AG20443 (cell line): ENCODE measurements around the gene CNNM2.

Experiments used
- DNase-seq: peaks from one replicate; pipeline ENCODE4 v3.0.0; 2012; ENCODE audit warnings: low spot score, mixed read lengths

CNNM2 gene

DNA sequence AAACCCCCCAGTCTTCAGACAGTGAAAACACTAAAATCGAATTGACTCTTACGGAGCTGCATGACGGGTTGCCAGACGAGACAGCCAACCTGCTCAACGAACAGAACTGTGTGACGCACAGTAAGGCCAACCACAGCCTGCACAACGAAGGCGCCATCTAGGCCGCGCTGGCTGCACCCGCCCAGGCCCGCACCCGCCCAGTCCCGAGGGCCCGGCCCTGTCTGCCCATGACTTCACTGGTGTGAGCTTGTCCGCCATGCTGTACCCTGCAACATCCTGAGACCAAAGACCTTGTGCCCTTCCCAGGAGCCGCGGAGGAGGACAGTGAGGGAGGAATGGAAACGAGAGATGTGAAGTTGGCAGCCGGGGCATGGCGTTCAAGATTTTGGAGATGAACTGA is 158.9 kb downstream of the CNNM2 start:
- no peak for DNase-seq

DNA sequence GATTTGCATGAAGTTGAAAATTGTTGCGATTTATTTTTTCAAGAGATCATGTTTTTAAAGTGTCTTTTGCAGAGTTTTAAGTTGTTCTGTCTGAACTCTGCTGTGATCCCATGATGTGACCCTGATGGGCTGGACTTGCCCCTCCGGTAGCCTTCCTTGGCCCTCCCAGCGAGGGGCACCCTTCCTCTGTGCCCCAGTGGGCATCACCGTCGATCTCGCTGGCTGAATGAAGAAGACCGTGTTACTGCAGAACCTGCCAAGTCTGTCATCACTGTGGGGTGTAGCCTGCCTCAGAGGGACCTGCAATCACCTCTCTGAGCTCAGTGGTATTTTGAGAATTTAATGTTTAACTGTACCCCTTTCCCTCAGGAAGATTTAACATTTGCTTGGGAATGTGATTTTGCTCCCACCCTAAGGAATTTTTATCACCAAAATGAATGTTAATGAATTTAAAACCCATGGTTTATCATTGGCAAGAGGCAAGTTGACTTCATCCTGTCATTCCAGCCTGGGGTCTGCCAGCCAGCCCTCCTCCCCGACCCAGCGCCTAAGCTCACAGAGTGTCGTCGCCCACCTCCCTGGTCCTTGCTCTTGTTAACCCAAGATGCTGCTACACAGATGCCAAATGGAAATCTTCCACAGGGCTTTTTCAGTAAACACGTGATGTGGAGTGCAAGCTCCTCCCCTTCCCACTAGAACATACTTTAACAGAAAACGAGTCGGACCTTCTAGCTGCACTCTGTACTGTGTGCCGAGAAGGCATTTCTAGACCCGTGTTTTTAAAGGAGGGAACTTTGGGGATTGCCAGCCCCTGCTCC is 159.6 kb downstream of the CNNM2 start:
- DNase-seq, result no peak

DNA sequence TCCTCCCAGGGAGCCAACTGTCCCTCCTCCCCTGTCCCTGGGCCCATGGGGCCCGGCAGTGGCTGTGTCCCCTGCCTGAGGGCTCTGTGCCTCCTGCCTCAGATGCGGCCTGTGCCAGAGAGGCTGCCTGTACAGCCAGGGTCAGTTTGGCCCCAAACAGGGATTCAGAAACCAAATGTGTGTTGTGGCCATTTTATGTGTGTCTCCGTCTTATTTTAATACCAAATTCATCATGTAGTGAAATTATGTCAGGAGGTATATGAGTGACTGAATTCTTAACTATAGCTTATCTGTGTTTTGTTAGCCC is 160.2 kb downstream of the CNNM2 start:
- DNase-seq, result no peak

DNA sequence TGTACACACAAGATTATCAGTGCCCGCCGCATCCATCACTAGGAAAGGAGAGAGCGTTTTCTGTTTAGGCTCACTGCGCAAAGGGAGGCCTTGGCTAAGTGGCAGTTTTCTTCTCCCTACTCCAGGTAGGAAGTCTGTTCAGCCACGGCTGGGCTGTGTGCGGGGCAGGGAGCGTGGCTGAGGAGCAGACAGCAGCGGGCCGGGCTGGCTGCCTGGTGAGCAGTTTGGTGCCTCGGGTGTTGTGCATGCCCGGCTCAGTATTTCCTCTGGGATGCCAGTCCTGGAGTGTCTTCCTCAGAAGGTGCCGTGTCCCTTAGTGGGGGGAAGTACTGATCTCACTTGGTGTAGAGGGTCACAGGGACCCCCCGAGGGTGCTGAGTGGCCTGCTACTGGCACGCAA is 160.6 kb downstream of the CNNM2 start:
- DNase-seq, result no peak

DNA sequence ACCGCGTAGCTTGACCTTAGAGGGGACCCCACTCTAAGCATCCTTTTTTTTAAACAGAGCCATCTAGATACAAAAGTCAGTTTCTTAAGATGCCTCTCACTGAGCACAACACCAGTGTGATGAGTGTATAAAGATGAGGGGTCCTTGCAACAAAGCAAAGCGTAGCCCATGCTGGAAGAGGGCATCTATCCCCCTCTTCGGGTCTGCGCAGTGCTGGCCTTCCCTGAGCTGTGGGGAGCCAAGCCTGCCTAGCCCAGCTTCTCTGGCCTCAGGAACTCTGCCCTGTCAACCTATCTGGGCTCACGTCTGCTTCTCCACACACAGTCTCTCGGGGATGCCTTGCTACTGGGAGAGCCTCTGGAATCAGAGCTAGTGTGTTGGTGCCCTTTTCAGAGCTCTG is 161.0 kb downstream of the CNNM2 start:
- DNase-seq, result no peak

DNA sequence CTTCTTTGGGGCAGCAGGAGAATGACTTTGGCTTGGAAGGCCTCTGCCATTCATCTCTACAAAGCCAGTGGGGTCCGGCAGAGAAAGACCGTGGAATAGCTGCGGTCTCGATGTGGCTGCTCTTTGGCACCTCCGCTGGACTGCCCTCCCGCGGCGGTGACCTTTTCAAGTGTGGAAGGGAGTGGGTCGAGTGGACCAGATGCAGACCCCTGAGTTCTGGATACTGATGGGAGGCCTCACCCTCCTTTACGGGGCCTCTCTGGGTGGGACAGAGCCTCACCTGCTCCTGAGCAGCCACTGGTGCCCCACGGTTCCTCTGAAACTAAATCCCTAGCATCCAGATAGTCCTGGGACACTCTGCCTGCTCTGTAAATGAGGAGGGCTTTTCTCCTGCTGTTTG is 161.9 kb downstream of the CNNM2 start:
- DNase-seq, result no peak

DNA sequence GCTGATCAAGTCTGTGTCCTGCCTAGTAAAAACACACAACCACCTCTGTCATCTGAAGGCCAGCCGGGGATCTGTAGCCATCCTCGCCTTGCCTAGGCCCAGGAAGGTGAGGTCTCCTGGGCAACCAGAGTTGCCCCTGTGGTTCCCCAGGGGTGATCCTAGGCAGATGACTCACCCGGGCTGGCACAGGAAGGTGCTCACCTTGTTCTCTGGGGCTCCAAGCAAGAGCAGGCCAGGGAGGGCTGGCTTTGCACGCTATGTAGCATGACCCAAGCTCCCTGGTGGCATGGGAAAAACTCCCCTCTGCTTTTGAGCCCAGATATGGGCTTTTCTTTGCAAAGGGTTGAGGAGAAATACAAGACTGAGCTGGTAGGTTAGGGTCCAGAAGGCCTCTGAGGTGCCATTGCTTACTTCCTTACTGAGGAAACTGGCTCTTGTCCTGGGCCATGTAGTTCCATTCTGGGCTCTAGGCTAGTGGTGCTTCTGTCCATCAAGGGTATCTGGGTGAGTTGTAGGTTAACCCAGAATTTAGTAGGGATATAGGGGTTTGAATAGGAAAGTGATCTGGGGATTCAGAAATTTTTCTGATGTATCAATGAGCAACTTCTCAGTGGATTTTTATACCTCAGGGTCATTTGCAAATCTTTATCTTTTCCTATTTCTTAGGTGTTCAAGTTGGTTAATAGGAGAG is 162.9 kb downstream of the CNNM2 start:
- DNase-seq, result peak; percentile 15

DNA sequence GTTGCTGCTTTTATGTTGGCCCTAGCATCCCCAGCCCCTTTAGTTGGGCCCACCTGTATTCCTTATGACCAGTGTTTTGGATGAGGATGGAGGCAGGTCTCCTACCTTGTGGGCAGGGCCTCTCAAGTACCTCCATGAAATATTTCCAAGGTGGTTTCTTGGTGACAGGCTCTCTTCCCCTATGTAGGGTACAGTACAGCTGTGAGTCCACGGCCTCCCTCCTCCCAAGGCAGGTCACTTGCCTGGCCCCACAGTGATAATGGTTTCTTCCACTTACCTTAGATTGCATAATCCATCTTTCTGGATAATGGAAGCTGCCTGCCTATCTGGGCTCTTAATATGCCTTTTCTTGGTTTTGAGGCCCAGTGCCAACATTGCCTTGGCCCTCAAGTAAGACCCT is 164.6 kb downstream of the CNNM2 start:
- no peak for DNase-seq

DNA sequence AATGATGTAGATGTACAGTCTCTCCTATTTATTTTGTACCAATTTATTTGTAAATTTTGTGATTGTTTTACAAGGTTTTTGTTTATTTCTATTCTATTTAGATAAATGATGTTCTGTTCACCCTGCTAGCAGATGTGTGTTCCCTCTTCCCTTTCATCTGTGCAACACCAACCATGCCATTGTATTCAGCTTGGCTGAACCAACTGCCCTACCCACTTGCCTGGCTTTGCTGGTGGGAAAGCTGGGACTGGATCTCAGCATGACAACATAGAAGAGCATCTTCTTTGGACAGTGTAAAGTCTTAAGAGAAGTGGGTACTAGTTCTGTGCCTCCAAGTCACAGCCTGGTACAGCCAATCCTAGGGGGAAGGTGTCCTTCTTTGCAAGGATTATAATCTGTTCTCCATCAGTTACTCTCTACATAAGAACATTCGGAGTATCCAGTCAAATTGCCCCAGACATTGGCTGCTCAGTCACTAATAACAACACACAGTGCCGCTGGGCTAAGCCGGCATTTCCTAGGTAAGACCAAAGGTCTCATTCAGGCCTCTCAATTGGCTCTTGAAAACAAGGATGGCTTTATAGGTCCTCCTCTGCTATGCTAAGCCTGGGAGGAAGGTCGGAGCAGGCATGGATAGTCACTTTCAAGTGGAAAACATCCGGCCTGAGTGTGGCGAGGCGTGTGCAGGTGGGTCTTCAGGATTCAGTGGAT is 165.3 kb downstream of the CNNM2 start:
- DNase-seq, result no peak

DNA sequence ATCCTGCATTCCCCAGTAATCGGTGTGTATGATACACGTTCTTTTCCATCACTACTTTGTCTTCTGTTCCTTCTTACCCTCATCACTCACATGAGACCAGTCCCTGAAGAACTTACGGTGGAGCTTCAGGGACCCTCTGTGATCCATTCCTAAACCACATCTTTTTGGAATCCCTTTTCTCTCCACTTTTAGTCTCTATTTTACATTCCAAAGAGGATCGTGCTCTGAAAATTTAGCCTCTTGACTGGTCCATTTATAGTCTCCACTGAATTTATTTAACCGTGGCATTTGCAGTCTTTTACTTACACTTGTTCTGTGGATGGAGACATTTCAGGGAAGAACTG is 165.9 kb downstream of the CNNM2 start:
- no peak for DNase-seq

DNA sequence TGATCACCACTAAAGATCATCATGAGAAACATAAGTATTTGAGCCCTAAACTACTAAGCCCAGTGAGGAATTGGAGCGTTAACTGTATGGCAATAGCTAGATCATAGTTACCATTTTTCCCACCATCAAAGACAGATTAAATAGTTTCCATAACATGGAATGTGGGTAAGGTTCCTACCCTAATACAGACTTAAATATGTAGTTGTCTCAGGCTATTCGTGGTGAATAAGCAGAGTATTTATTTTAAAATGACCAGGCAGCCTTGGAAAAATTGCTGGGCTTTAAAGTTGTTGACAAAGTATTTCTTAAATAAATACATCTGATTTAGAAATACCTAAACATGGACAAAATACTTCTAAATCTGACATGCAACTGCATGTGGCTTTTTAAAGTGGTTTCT is 168.2 kb downstream of the CNNM2 start:
- no peak for DNase-seq

DNA sequence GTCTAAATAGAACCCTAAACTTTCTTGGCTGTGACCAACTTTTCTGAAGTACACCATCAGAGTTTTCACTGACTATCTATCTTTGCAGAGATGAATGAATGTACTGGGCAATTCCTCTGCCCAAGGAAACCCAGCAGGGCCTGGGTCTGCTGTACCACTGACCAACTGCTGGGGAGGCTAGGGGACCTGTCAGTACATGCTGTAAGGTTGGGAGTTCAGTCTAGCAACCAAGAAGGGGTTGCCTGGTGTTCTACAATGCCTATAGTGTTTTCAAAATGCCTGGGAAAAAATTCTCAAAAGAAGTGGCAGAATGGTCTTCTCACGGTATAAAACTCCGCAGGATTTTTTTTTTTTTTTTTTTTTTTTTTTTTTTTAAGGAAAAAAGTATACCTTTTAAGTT is 168.7 kb downstream of the CNNM2 start:
- no peak for DNase-seq

DNA sequence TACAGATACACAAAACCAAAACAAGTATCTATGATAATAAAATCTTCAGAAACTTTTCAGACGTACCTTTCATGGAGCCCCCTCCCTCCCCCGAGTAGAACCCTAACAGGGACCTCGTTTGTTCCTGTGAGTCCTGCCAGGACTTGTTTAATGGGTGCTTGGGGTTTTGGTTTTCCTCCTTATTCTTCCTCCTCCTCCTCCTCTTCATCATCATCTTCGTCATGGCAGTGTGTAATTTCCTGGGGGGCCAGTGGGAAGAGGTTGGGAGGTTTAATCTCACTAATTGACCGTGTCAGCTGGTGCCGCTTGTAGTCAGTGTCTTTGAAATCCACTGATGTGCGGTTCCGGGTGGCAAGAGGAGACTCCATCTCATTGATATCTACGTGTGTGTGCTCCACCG is 171.4 kb downstream of the CNNM2 start:
- no peak for DNase-seq

DNA sequence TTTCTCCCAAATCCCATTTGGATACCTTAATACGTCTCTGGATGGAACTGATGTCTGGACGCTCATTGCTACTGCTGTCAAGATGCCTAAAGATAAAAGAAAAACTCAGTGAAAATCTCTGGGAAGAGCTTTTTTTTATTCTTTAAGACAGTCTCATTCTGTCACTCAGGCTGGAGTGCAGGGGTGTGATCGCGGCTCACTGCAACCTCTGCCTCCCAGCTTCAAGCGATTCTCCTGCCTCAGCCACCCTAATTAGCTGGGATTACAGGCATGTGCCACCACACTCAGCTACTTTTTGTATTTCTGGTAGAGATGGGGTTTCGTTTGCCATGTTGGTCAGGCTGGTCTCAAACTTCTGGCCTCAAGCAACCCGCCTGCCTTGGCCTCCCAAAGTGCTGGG is 172.8 kb downstream of the CNNM2 start:
- DNase-seq, result no peak

DNA sequence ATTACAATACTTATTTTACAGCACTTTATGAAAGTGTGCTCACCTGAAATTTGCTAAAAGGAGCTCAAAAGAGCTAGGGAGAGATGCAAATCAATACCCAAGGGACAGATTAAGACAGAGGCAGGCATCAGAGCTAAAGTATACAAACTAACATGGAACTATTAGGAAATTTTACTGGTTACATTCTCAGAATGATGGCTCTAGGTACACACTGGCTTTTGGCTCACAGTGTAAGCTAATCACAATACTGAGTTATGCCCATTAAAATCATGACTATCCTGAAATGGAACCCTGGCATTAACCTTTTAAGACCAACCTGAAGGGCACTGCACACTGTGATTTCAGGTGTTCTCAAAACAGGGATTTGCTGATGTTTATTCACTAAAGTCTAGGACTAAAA is 176.9 kb downstream of the CNNM2 start:
- no peak for DNase-seq

DNA sequence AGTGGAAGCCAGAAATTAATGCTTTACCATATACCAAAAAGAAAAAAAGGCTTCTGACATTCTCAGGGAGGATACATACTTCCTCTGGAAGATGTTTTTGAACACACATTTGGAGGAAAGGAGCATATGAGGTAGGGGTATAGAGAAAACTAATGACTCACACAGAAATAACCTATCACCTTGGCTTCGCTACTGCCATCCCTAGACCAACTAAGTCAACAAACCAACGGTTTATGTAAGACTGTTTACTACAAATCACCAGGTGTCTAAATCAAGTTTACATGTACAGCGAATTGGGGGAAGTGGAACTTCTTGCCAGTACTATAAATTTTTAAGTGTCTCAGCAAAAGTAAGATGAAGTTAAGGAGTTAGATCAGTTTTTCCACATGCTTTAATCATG is 178.0 kb downstream of the CNNM2 start:
- DNase-seq, result no peak

DNA sequence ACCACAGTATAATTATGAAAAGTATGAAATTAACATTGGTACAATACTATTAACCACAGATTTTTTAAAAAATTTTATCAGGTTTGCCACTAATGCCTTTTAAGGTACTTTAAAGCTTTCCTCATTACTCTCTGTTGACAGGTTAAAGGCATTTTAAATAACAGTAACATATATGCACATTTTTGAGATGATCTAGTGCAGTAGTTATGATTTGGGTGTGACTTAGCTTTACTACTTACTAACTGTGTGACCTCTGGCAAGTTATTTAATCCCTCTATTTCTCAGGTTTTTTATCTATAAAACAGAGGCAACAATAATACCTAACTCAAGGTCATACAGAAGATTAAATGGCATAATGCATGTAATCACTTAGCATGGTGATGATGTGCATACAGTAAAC is 180.1 kb downstream of the CNNM2 start:
- DNase-seq, result no peak

DNA sequence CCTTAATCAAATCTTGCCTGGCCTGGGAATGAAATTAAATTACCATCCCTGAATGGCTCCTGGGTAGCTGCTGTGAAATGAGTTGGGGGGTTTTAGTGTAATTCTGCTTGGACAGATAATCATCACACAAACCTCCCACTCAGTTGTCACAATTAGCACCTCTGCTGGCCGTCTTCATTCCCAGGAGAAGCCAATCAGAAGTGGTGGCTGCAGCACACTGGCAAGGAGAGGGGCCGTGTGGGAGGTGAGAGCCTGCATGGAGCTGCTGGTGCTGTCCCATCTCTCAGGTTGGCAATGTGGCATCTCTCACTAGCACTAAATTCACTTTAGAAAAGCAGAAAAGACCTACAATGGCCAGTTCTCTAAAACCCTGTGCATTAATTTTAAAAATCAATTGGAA is 182.5 kb downstream of the CNNM2 start:
- DNase-seq, result no peak

DNA sequence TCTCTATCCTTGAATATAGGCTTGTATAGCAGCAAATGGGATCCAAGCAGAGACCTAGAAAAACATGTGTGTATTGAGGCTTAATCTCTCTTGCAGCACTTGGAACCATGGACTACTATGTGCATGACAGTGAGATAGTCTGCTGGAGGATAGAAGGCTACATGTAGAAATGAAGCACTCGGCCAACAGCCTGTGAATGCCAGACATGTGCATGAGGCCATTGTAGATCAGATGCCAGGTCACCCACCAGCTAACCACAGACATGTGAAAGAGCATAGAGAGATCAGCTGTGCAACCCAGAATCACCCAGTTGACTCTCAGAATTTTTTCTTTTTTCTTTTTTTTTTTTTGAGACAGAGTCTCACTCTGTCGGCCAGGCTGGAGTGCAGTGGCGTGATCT is 184.1 kb downstream of the CNNM2 start:
- DNase-seq, result peak; percentile 32

DNA sequence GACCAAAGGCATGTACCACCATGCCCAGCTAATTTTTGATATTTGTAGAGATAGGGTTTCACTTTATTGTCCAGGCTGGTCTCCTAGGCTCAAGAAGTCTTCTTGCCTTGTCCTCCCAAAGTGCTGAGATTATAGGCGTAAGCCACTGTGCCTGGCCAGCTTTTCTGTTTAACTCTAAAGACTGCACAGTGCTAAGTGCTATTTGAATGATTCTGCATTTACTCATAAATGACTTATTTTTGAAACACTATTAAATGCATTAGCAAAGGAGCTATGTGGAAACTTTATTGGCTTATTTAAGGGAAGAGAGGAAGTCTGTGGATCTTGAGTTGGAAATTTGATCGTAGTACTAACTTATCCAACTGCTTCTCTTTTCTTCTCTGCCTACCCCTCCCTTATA is 185.9 kb downstream of the CNNM2 start:
- no peak for DNase-seq

DNA sequence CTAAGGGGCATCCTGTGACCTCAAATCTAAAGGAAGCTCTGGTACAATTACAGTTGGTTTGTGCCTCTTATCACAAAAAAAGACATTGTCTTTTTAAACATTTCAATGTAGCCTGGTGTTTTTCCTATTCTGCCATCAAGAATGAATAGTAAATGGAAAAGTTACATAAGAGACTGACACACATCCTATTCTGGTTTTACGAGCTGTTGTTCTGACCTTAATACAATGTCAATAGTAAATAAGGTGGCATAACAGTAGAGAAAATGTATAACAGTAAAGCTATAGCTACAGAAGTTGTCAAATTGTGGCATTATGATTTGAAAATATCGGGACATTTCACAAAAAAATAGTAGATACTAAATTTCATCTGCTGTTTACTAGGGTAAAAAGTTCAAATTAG is 186.6 kb downstream of the CNNM2 start:
- DNase-seq, result no peak

DNA sequence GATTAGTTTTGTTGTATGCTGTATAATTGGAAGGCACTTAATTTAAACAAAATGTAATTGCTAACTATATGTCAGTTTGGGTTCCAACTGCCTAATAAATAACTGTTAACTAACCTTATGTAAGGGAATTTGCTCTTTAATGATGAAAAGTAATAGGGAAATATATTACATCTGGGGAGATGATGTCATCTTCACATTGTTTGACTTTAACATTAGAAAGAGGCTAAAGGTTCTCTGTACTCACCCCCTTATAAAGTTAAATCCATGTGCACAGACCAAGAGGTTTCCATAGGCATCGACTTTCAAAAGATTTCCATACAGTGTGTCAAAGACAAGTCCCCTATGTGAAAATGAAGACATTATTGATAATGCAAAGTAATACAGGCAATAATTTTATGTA is 187.4 kb downstream of the CNNM2 start:
- DNase-seq, result no peak

DNA sequence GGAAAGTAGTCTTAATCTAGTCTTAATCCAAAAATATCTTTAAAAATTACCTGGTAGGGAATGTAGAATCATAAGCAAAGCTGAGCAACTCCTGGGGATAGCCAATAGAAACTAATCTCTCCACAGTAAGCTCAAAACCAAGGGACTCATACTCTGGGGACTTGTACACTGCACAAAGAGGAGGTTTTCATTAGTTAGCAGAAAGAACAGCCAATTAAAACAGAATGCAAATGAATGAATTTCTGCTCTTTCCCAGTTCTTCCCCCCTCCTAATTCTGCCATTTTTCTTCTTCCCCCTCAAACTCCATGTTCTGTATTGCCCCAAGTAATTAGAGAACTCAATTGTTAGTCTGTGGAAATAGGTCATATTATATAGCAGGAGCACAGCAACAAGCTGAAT is 188.4 kb downstream of the CNNM2 start:
- DNase-seq, result no peak

DNA sequence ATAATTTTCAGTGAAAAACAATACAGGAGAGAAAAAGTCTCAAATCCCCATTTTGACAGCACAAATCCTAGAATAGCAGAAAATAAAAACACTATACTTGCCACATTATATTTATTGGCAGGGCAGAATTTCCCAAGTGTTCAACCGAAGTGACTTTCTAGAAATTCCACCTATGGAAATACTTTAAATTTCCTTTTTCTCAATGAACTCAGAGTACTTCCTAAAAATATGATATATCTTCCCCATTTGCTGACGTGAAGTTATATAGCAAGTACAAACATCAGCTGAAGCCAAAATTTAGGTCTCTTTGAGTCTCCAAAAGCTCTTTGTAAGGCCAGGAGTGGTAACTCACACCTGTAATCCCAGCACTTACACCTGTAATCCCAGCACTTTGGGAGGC is 191.7 kb downstream of the CNNM2 start:
- no peak for DNase-seq
